Upper lobe of right lung (tissue), 1 donor: ENCODE data around the gene STX10. TPM values are rescaled to one million over a fixed set of nuclear protein-coding genes. Genes with fewer than 3 reads are reported as not detected.

Experiments used
- ATAC-seq: fragments of 200-7000 bp; cut with Tn5 transposase; one replicate; pipeline ENCODE4 v1.9.1; 2020; ENCODE audit warnings: mild to moderate bottlenecking, moderate library complexity
- DNase-seq: peaks from one replicate; pipeline ENCODE4 v3.0.0-alpha.2; 2020
- H3K27ac ChIP-seq: fragments of 200-600 bp; one replicate; pipeline ENCODE4 v1.8.0; 2022
- H3K27me3 ChIP-seq: fragments of 200-600 bp; one replicate; pipeline ENCODE4 v1.8.0; 2022; ENCODE audit warnings: mild to moderate bottlenecking
- H3K36me3 ChIP-seq: fragments of 200-600 bp; one replicate; pipeline ENCODE4 v1.8.0; 2022
- H3K4me1 ChIP-seq: fragments of 200-600 bp; one replicate; pipeline ENCODE4 v1.8.0; 2022
- H3K4me3 ChIP-seq: fragments of 200-600 bp; one replicate; pipeline ENCODE4 v1.8.0; 2022; ENCODE audit warnings: mild to moderate bottlenecking
- H3K9me3 ChIP-seq: fragments of 200-600 bp; one replicate; pipeline ENCODE4 v1.8.0; 2022
- CTCF ChIP-seq: fragments of 200-600 bp; IDR thresholded peaks from one replicate; pipeline ENCODE4 v1.8.0; 2022; ENCODE audit warnings: antibody characterized with exemption
- intact Hi-C: fragments of 100-400 bp; cut with DNase I; formaldehyde crosslinking; loops from one replicate; pipeline ENCODE4 v1.11.0; 2022
- total RNA-seq: library from RNA; stranded (reverse); fragmentation: NEBNext Ultra II Directional; extraction: Animal tissue kit (Norgen Biotek cat#: 25700); gene quantifications from one replicate; pipeline ENCODE4 v1.2.1, GENCODE V29; 2021
- donor health status: DM: no; HTN: yes; CAD: no; lungs with severe emphysema.

STX10 gene
- total RNA-seq, 1 donor from 2014 or later, result 65.4 TPM

GRCh38 chr19:13135068-13136062 lies 14.8 kb downstream of the STX10 start:
- no peak for DNase-seq
- intact Hi-C loops, result no loop called here
- no peak for ATAC-seq

GRCh38 chr19:13134626-13135025 lies 15.5 kb downstream of the STX10 start:
- H3K4me3 ChIP-seq, result no peak overlapping the region
- no peaks in the 10 kb centered on the region for H3K27me3 ChIP-seq
- H3K9me3 ChIP-seq, result no peaks in the 10 kb centered on the region
- H3K36me3 ChIP-seq, result peaks cover 34% of the 10 kb centered on the region
- H3K4me1 ChIP-seq, result peaks cover 5% of the 10 kb centered on the region
- intact Hi-C loops, result no loop called here
- DNase-seq (no peak), ATAC-seq (peak; percentile 95)
- no peak for TF ChIP-seq CTCF
- peak overlapping the region; percentile 60 for H3K27ac ChIP-seq

More at GRCh38 chr19:13135068-13136062, 14.8 kb downstream of the STX10 start:
- Histone ChIP-seq H3K27ac (peak overlapping the region; percentile 24), H3K36me3 (peaks cover 34% of the 10 kb centered on the region), H3K9me3 (no peaks in the 10 kb centered on the region), H3K27me3 (no peaks in the 10 kb centered on the region), H3K4me3 (no peak overlapping the region), H3K4me1 (peaks cover 5% of the 10 kb centered on the region)
- TF ChIP-seq CTCF, result no peak

- ATAC-seq (no peak), DNase-seq (no peak)
- intact Hi-C loops, result no loop called here
- H3K36me3 ChIP-seq, result peaks cover 27% of the 10 kb centered on the region
- H3K27me3 ChIP-seq, result no peaks in the 10 kb centered on the region
- no peak for TF ChIP-seq CTCF
- peak overlapping the region; percentile 58 for H3K27ac ChIP-seq
- peaks cover 5% of the 10 kb centered on the region for H3K4me1 ChIP-seq
- H3K9me3 ChIP-seq, result no peaks in the 10 kb centered on the region
- H3K4me3 ChIP-seq, result no peak overlapping the region
Observed at GRCh38 chr19:13133241-13133870, 16.8 kb downstream of the STX10 start.

- peak overlapping the region; percentile 58 for H3K27ac ChIP-seq
- TF ChIP-seq CTCF, result no peak
Observed at GRCh38 chr19:13132471-13133180, 17.5 kb downstream of the STX10 start.

GRCh38 chr19:13130886-13131490 lies 19.2 kb downstream of the STX10 start:
- Histone ChIP-seq H3K27me3 (no peaks in the 10 kb centered on the region), H3K4me1 (peaks cover 5% of the 10 kb centered on the region), H3K27ac (no peak overlapping the region), H3K9me3 (no peaks in the 10 kb centered on the region), H3K36me3 (peaks cover 9% of the 10 kb centered on the region), H3K4me3 (no peak overlapping the region)
- no peak for DNase-seq
- TF ChIP-seq CTCF, result no peak
- intact Hi-C loops, result no loop called here
- no peak for ATAC-seq

More at GRCh38 chr19:13132471-13133180, 17.5 kb downstream of the STX10 start:
- no peak for ATAC-seq
- intact Hi-C loops, result no loop called here
- H3K4me1 ChIP-seq, result peaks cover 5% of the 10 kb centered on the region
- H3K9me3 ChIP-seq, result no peaks in the 10 kb centered on the region
- DNase-seq, result no peak
- H3K4me3 ChIP-seq, result no peak overlapping the region
- peaks cover 20% of the 10 kb centered on the region for H3K36me3 ChIP-seq
- no peaks in the 10 kb centered on the region for H3K27me3 ChIP-seq
